ENCODE results near the gene TDRD7. TPM values are rescaled to one million over a fixed set of nuclear protein-coding genes. Genes with fewer than 3 reads are reported as not detected.

TDRD7 gene
- total RNA-seq, 1 donor from 2014 or later = 20.4 TPM

GRCh38 chr9:97363661-97364299, 48.1 kb upstream of the TDRD7 start:
- no peaks in the 10 kb centered on the region for H3K9me3 Mint-ChIP-seq (ENCODE audit: unreplicated experiment)
- H3K4me3 Mint-ChIP-seq (ENCODE audit: unreplicated experiment) = no peak overlapping the region
- Histone ChIP-seq H3K36me3 (ENCODE audit: insufficient read depth, low read length) (no peaks in the 10 kb centered on the region), H3K9me3 (ENCODE audit: insufficient read depth, low read depth, low read length) (no peaks in the 10 kb centered on the region), H3K4me1 (ENCODE audit: insufficient read depth, low read length) (no peaks in the 10 kb centered on the region), H4K20me1 (ENCODE audit: insufficient read depth, low read length) (no peaks in the 10 kb centered on the region), H3K79me2 (ENCODE audit: insufficient read depth, low read length) (no peaks in the 10 kb centered on the region), H3K4me2 (ENCODE audit: low read length) (no peak overlapping the region), H3K9ac (ENCODE audit: low read length) (no peak overlapping the region), H3K27me3 (ENCODE audit: insufficient read depth, low read length) (no peaks in the 10 kb centered on the region), H2AFZ (ENCODE audit: low read depth, low read length) (no peak overlapping the region), H3K4me3 (ENCODE audit: insufficient read depth, low read depth, low read length) (no peak overlapping the region), H3K27ac (ENCODE audit: low read depth, low read length) (no peak overlapping the region)
- H3K36me3 Mint-ChIP-seq (ENCODE audit: low read depth, unreplicated experiment) = peaks cover 25% of the 10 kb centered on the region
- no peak overlapping the region for H3K27ac Mint-ChIP-seq (ENCODE audit: unreplicated experiment)
- TF ChIP-seq CTCF (IDR thresholded peaks at IDR 0.05; ENCODE audit: insufficient read depth, low read depth, low read length) = no peak
- no peak for TF ChIP-seq EZH2 (IDR thresholded peaks at IDR 0.05; ENCODE audit: insufficient read depth, low read length)
- H3K4me1 Mint-ChIP-seq (ENCODE audit: low read depth, unreplicated experiment) = no peaks in the 10 kb centered on the region
- H3K27me3 Mint-ChIP-seq (ENCODE audit: low read depth, unreplicated experiment) = peaks cover 6% of the 10 kb centered on the region
- FAIRE-seq (no peak), DNase-seq (ENCODE audit: low read depth) (no peak)

DNA sequence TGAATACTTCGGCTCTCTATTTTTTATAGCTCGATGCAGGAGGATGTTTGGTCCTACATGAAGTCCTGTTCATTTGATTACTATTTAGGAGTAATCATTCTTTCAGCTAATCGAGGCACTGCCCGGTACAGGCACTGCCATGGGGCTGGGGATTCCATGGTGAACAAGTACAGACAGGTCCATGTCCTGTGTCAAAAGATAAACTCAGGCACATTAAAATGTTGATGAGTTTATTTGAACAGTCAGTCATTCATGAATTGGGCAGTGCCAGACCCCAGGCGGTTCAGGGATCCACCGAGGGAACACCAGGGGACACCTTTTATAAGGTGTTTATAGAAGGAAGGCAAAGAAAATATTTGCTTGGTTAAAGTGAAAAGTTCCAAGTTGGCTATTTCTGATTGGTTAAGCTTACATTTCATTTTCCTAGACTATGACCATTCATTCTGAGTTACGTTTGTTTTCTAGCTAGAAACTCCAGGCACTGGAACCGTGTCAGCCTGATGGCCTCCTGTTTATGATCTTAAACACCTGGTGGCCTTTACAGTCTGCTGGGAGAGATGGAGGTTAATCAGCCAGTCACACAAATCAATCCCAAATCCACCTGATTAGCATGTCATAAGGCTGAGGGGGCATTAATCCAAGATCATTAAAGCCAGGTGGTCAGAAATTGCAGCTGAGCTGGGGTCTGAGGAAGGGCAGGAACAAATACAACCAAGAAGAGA, 47.0 kb upstream of the TDRD7 start:
- Histone ChIP-seq H3K4me2 (ENCODE audit: low read length) (no peak overlapping the region), H2AFZ (ENCODE audit: low read depth, low read length) (no peak overlapping the region), H3K9ac (ENCODE audit: low read length) (no peak overlapping the region), H3K9me3 (ENCODE audit: insufficient read depth, low read depth, low read length) (no peaks in the 10 kb centered on the region), H3K27ac (ENCODE audit: low read depth, low read length) (no peak overlapping the region), H3K79me2 (ENCODE audit: insufficient read depth, low read length) (no peaks in the 10 kb centered on the region), H3K4me1 (ENCODE audit: insufficient read depth, low read length) (no peaks in the 10 kb centered on the region), H3K4me3 (ENCODE audit: insufficient read depth, low read depth, low read length) (no peak overlapping the region), H3K27me3 (ENCODE audit: insufficient read depth, low read length) (no peaks in the 10 kb centered on the region), H3K36me3 (ENCODE audit: insufficient read depth, low read length) (no peaks in the 10 kb centered on the region), H4K20me1 (ENCODE audit: insufficient read depth, low read length) (no peaks in the 10 kb centered on the region)
- Mint-ChIP-seq H3K27me3 (ENCODE audit: low read depth, unreplicated experiment) (peaks cover 6% of the 10 kb centered on the region), H3K36me3 (ENCODE audit: low read depth, unreplicated experiment) (peaks cover 29% of the 10 kb centered on the region), H3K4me3 (ENCODE audit: unreplicated experiment) (no peak overlapping the region), H3K9me3 (ENCODE audit: unreplicated experiment) (peaks cover 7% of the 10 kb centered on the region), H3K4me1 (ENCODE audit: low read depth, unreplicated experiment) (no peaks in the 10 kb centered on the region), H3K27ac (ENCODE audit: unreplicated experiment) (no peak overlapping the region)
- no peak for FAIRE-seq
- DNase-seq (ENCODE audit: low read depth) = no peak
- TF ChIP-seq EZH2 (IDR thresholded peaks at IDR 0.05; ENCODE audit: insufficient read depth, low read length) (no peak), CTCF (IDR thresholded peaks at IDR 0.05; ENCODE audit: insufficient read depth, low read depth, low read length) (no peak)

DNA sequence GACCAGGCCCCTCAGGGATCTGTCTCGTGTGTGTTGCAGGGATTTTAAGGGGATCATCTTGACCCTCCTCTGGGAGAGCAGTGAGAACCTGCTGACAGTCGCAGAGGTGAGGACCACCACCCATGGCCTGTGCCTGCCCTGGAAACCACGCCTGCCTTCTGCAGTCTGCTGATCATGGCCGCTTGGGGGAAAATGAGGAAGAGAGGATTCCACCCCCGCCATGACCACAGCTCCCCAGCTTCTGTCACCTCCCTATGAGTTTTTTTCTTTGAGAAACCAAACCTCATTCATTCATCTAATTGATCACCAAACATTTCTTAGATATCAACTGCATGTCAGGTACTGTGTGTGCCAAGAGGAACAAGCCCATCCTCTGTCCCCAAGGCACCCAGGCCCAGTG, 46.3 kb upstream of the TDRD7 start:
- Mint-ChIP-seq H3K36me3 (ENCODE audit: low read depth, unreplicated experiment) (peaks cover 36% of the 10 kb centered on the region), H3K27me3 (ENCODE audit: low read depth, unreplicated experiment) (no peaks in the 10 kb centered on the region), H3K4me3 (ENCODE audit: unreplicated experiment) (no peak overlapping the region), H3K27ac (ENCODE audit: unreplicated experiment) (no peak overlapping the region), H3K4me1 (ENCODE audit: low read depth, unreplicated experiment) (no peaks in the 10 kb centered on the region), H3K9me3 (ENCODE audit: unreplicated experiment) (peaks cover 12% of the 10 kb centered on the region)
- no peaks in the 10 kb centered on the region for H4K20me1 ChIP-seq (ENCODE audit: insufficient read depth, low read length)
- FAIRE-seq (no peak), DNase-seq (ENCODE audit: low read depth) (no peak)
- no peak overlapping the region for H2AFZ ChIP-seq (ENCODE audit: low read depth, low read length)
- no peak overlapping the region for H3K4me2 ChIP-seq (ENCODE audit: low read length)
- H3K9me3 ChIP-seq (ENCODE audit: insufficient read depth, low read depth, low read length) = no peaks in the 10 kb centered on the region
- H3K4me3 ChIP-seq (ENCODE audit: insufficient read depth, low read depth, low read length) = no peak overlapping the region
- TF ChIP-seq EZH2 (IDR thresholded peaks at IDR 0.05; ENCODE audit: insufficient read depth, low read length) (no peak), CTCF (IDR thresholded peaks at IDR 0.05; ENCODE audit: insufficient read depth, low read depth, low read length) (no peak)
- no peak overlapping the region for H3K9ac ChIP-seq (ENCODE audit: low read length)
- no peaks in the 10 kb centered on the region for H3K79me2 ChIP-seq (ENCODE audit: insufficient read depth, low read length)
- H3K27ac ChIP-seq (ENCODE audit: low read depth, low read length) = no peak overlapping the region
- no peaks in the 10 kb centered on the region for H3K36me3 ChIP-seq (ENCODE audit: insufficient read depth, low read length)
- H3K4me1 ChIP-seq (ENCODE audit: insufficient read depth, low read length) = no peaks in the 10 kb centered on the region
- H3K27me3 ChIP-seq (ENCODE audit: insufficient read depth, low read length) = no peaks in the 10 kb centered on the region
